Activated T-cell treated with anti-CD3 and anti-CD28 coated beads, Interleukin-2, amount 50 U/mL, for 4 hours (primary cell): ENCODE data around the gene WIZ. TPM values are rescaled to one million over a fixed set of nuclear protein-coding genes. Genes with fewer than 3 reads are reported as not detected.

Experiments used
- ATAC-seq, 2 donors: fragments of 200-7000 bp; cut with Tn5 transposase; one replicate each; pipeline ENCODE4 v1.10.0; 2021
- DNase-seq: peaks from one replicate; pipeline ENCODE4 v3.0.0-alpha.2; 2020
- H3K27me3 Mint-ChIP-seq: one replicate; pipeline ENCODE4 v1.8.0; 2021; ENCODE audit warnings: low read depth, mixed read lengths
- H3K36me3 Mint-ChIP-seq: one replicate; pipeline ENCODE4 v1.8.0; 2022; ENCODE audit warnings: mixed read lengths; ENCODE audit not compliant: insufficient read depth
- H3K4me1 Mint-ChIP-seq: one replicate; pipeline ENCODE4 v1.8.0; 2021; ENCODE audit warnings: low read depth, mixed read lengths
- H3K4me3 Mint-ChIP-seq: one replicate; pipeline ENCODE4 v1.8.0; 2021; ENCODE audit warnings: mild to moderate bottlenecking, moderate library complexity, mixed read lengths
- H3K9me3 Mint-ChIP-seq: one replicate; pipeline ENCODE4 v1.8.0; 2021; ENCODE audit warnings: mixed read lengths
- total RNA-seq, 3 donors: library from RNA; stranded (reverse); gene quantifications; one replicate each; pipeline ENCODE4 v1.2.1, GENCODE V29; 2021

The WIZ gene
- total RNA-seq, 3 donors from 2014 or later: 50.5 to 54.4 (median 53.8) TPM

GRCh38 chr19:15471639-15472101, 21.9 kb upstream of the WIZ start:
- ATAC-seq (no peak), DNase-seq (no peak)
- H3K4me3 Mint-ChIP-seq: no peak overlapping the region
- H3K27me3 Mint-ChIP-seq: no peaks in the 10 kb centered on the region
- H3K4me1 Mint-ChIP-seq: peaks cover 39% of the 10 kb centered on the region
- H3K9me3 Mint-ChIP-seq: no peaks in the 10 kb centered on the region
- H3K36me3 Mint-ChIP-seq: no peaks in the 10 kb centered on the region

GRCh38 chr19:15469513-15470297, 19.9 kb upstream of the WIZ start:
- Mint-ChIP-seq H3K36me3 (no peaks in the 10 kb centered on the region), H3K4me3 (peak overlapping the region; percentile 79), H3K4me1 (peaks cover 45% of the 10 kb centered on the region)

GRCh38 chr19:15468675-15469512, 19.1 kb upstream of the WIZ start:
- no peak for DNase-seq
- no peaks in the 10 kb centered on the region for H3K9me3 Mint-ChIP-seq
- H3K27me3 Mint-ChIP-seq: no peaks in the 10 kb centered on the region
- H3K36me3 Mint-ChIP-seq: no peaks in the 10 kb centered on the region
- ATAC-seq: no peak
- H3K4me1 Mint-ChIP-seq: peaks cover 48% of the 10 kb centered on the region
- H3K4me3 Mint-ChIP-seq: peak overlapping the region; percentile 79

More at GRCh38 chr19:15469513-15470297, 19.9 kb upstream of the WIZ start:
- no peaks in the 10 kb centered on the region for H3K9me3 Mint-ChIP-seq
- DNase-seq (peak; percentile 36), ATAC-seq (peak; percentile 29 to 49)
- no peaks in the 10 kb centered on the region for H3K27me3 Mint-ChIP-seq

- Mint-ChIP-seq H3K4me3 (peak overlapping the region; percentile 35), H3K27me3 (no peaks in the 10 kb centered on the region), H3K4me1 (peaks cover 50% of the 10 kb centered on the region), H3K36me3 (no peaks in the 10 kb centered on the region), H3K9me3 (no peaks in the 10 kb centered on the region)
- DNase-seq: no peak
- ATAC-seq: no peak
Measured at GRCh38 chr19:15467734-15468214, 18.0 kb upstream of the WIZ start.

GRCh38 chr19:15466851-15467733, 17.3 kb upstream of the WIZ start:
- no peaks in the 10 kb centered on the region for H3K9me3 Mint-ChIP-seq
- ATAC-seq (peak; percentile 60 to 66), DNase-seq (peak; percentile 57)
- H3K4me1 Mint-ChIP-seq: peaks cover 57% of the 10 kb centered on the region
- no peaks in the 10 kb centered on the region for H3K27me3 Mint-ChIP-seq
- H3K4me3 Mint-ChIP-seq: peak overlapping the region; percentile 63
- no peaks in the 10 kb centered on the region for H3K36me3 Mint-ChIP-seq

GRCh38 chr19:15464394-15465385, 14.9 kb upstream of the WIZ start, which contains the start of gene RASAL3:
Gene RASAL3 (minus strand): TSS chr19:15464544. CDS start chr19:15464358, 186 bp downstream.
- ATAC-seq: peak; percentile 51 to 63
- no peaks in the 10 kb centered on the region for H3K27me3 Mint-ChIP-seq
- no peaks in the 10 kb centered on the region for H3K9me3 Mint-ChIP-seq
- H3K4me3 Mint-ChIP-seq: peak within 1 kb of the TSS; percentile 94
- DNase-seq: peak; percentile 60
- peaks cover 8% of the 10 kb centered on the region for H3K36me3 Mint-ChIP-seq
- peaks cover 64% of the 10 kb centered on the region for H3K4me1 Mint-ChIP-seq

- Mint-ChIP-seq H3K4me1 (peaks cover 59% of the 10 kb centered on the region), H3K4me3 (peak overlapping the region; percentile 94), H3K36me3 (peaks cover 8% of the 10 kb centered on the region), H3K9me3 (no peaks in the 10 kb centered on the region), H3K27me3 (no peaks in the 10 kb centered on the region)
- ATAC-seq: peak; percentile 79 to 84
- peak; percentile 71 for DNase-seq
Measured at GRCh38 chr19:15463861-15464371, 14.2 kb upstream of the WIZ start.

GRCh38 chr19:15461694-15462093, 11.9 kb upstream of the WIZ start:
- Mint-ChIP-seq H3K4me1 (peaks cover 37% of the 10 kb centered on the region), H3K36me3 (peaks cover 15% of the 10 kb centered on the region), H3K4me3 (peak overlapping the region; percentile 94), H3K27me3 (no peaks in the 10 kb centered on the region), H3K9me3 (no peaks in the 10 kb centered on the region)
- no peak for DNase-seq
- ATAC-seq: no peak

- Mint-ChIP-seq H3K36me3 (peaks cover 35% of the 10 kb centered on the region), H3K9me3 (no peaks in the 10 kb centered on the region), H3K27me3 (no peaks in the 10 kb centered on the region), H3K4me3 (no peak overlapping the region), H3K4me1 (peaks cover 22% of the 10 kb centered on the region)
- no peak for DNase-seq
- ATAC-seq: no peak
Measured at GRCh38 chr19:15457701-15458484, 8.1 kb upstream of the WIZ start.

GRCh38 chr19:15456871-15457700, 7.3 kb upstream of the WIZ start:
- Mint-ChIP-seq H3K4me1 (peaks cover 15% of the 10 kb centered on the region), H3K9me3 (no peaks in the 10 kb centered on the region), H3K36me3 (peaks cover 37% of the 10 kb centered on the region), H3K27me3 (no peaks in the 10 kb centered on the region), H3K4me3 (no peak overlapping the region)
- ATAC-seq: peak in 1 of 2 donors; percentile 39
- DNase-seq: no peak

- Mint-ChIP-seq H3K27me3 (no peaks in the 10 kb centered on the region), H3K9me3 (no peaks in the 10 kb centered on the region), H3K4me3 (no peak overlapping the region), H3K36me3 (peaks cover 38% of the 10 kb centered on the region), H3K4me1 (peaks cover 8% of the 10 kb centered on the region)
- no peak for ATAC-seq
- DNase-seq: no peak
Measured at GRCh38 chr19:15456441-15456840, 6.7 kb upstream of the WIZ start.
